Colonic mucosa (tissue), 4 donors: ENCODE data around the gene CDYL. TPM values are rescaled to one million over a fixed set of nuclear protein-coding genes. Genes with fewer than 3 reads are reported as not detected.

Experiments used
- DNase-seq: peaks from one replicate; pipeline ENCODE4 v3.0.0-alpha.2; 2020
- H3K27ac ChIP-seq: fragments of 200-600 bp; one replicate; pipeline ENCODE4 v1.8.0; 2021
- H3K27me3 ChIP-seq: fragments of 200-600 bp; one replicate; pipeline ENCODE4 v1.8.0; 2021
- H3K36me3 ChIP-seq: fragments of 200-600 bp; one replicate; pipeline ENCODE4 v1.8.0; 2021
- H3K4me1 ChIP-seq: fragments of 200-600 bp; one replicate; pipeline ENCODE4 v1.8.0; 2021; ENCODE audit warnings: mild to moderate bottlenecking
- H3K4me3 ChIP-seq: fragments of 200-600 bp; one replicate; pipeline ENCODE4 v1.8.0; 2021
- H3K9ac ChIP-seq, 2 donors: one replicate each; pipeline ENCODE4 v1.7.0; 2013; ENCODE audit warnings: control low read depth in 2 of 2, low read depth in 2 of 2, low read length in 2 of 2
- H3K9me3 ChIP-seq: fragments of 200-600 bp; one replicate; pipeline ENCODE4 v1.8.0; 2021
- intact Hi-C: fragments of 100-400 bp; cut with DNase I; formaldehyde crosslinking; loops from one replicate; pipeline ENCODE4 v1.14.1; 2022
- total RNA-seq, 2 donors: library from RNA; stranded (reverse); fragmentation: NEBNext Ultra II Directional in 1 of 2; extraction: Animal tissue kit (Norgen Biotek cat#: 25700) in 1 of 2; gene quantifications; one replicate each; pipeline ENCODE4 v1.2.1, GENCODE V29; 2021
- TF ChIP-seq, protein P1 (sequence below): fragments of 200-600 bp; IDR thresholded peaks from one replicate; pipeline ENCODE4 v1.8.0; 2022; ENCODE audit warnings: antibody characterized with exemption, mild to moderate bottlenecking
- donor health status: healthy.
- donor health status: DM: no; HTN: no; CAD: no.
- donor health status: DM: no; HTN: no; CAD: no.

The CDYL gene
- total RNA-seq, 2 donors from 2014 or later: 44.3 to 48.6 TPM

DNA sequence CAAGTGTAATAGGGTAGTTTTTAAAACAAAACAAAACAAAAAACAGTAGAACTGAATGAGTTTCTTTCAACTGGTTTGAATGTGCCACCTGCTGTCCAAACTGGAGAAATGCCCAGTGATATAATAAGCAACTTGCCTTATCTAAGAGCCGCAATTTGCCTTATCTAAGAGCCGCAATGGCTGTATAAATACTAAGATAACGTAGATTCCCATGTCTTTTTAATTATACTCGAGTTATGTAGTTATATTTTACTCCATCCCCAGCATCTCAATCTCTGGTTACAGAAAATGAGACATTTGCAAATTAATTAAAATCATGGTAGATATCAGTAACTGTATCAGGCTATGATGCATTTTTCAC lies 160.5 kb downstream of the CDYL start:
- Histone ChIP-seq H3K36me3 (no peaks in the 10 kb centered on the region), H3K4me3 (no peak overlapping the region), H3K27me3 (no peaks in the 10 kb centered on the region), H3K4me1 (peaks cover 6% of the 10 kb centered on the region), H3K9me3 (no peaks in the 10 kb centered on the region), H3K27ac (no peak overlapping the region), H3K9ac (no peak overlapping the region)
- no peak for DNase-seq
- intact Hi-C loops: loop anchor here (10.0 kb wide), 1 partner anchor 132 kb away; no protein-coding TSS in a partner anchor
- TF ChIP-seq, protein P1, sequence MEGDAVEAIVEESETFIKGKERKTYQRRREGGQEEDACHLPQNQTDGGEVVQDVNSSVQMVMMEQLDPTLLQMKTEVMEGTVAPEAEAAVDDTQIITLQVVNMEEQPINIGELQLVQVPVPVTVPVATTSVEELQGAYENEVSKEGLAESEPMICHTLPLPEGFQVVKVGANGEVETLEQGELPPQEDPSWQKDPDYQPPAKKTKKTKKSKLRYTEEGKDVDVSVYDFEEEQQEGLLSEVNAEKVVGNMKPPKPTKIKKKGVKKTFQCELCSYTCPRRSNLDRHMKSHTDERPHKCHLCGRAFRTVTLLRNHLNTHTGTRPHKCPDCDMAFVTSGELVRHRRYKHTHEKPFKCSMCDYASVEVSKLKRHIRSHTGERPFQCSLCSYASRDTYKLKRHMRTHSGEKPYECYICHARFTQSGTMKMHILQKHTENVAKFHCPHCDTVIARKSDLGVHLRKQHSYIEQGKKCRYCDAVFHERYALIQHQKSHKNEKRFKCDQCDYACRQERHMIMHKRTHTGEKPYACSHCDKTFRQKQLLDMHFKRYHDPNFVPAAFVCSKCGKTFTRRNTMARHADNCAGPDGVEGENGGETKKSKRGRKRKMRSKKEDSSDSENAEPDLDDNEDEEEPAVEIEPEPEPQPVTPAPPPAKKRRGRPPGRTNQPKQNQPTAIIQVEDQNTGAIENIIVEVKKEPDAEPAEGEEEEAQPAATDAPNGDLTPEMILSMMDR: peak; percentile 65

DNA sequence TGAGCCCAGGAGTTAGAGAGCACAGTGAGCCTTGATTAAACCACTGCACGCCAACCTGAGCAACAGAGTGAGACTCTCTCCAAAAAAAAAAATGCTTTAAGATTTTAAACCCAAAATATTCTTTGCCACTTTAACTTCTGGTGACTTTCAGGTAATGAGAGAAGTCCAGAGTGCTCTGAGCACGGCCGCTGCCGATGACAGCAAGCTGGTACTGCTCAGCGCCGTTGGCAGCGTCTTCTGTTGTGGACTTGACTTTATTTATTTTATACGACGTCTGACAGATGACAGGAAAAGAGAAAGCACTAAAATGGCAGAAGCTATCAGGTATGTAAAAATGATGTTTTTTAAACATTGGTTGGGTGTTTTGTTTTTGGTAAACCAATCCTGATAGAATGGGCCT lies 161.2 kb downstream of the CDYL start:
- no peaks in the 10 kb centered on the region for H3K4me1 ChIP-seq
- TF ChIP-seq, protein P1: no peak
- DNase-seq: no peak
- no peaks in the 10 kb centered on the region for H3K27me3 ChIP-seq
- H3K9me3 ChIP-seq: no peaks in the 10 kb centered on the region
- intact Hi-C loops: loop anchor here (10.0 kb wide), 1 partner anchor 133 kb away; no protein-coding TSS in a partner anchor
- H3K4me3 ChIP-seq: no peak overlapping the region
- H3K36me3 ChIP-seq: no peaks in the 10 kb centered on the region
- no peak overlapping the region for H3K27ac ChIP-seq
- no peak overlapping the region for H3K9ac ChIP-seq

DNA sequence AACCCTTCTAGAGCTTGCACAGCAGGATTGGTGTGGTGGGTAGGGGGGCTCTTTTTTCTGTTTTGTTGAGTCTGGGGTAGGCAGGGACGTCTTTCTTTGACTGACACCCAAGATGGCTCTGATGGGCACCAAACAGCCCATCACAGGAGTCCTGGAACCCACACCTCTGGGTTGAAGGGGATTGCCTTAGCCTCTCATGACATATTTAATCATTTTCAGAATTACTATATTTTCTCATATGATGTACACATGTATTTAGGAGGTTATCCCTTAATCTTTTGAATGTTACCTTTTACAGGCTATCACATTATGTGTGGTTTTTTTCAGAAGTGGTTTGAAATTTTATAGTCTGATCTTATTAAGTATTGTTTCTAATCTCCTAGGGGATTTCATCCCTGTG lies 163.0 kb downstream of the CDYL start:
- Histone ChIP-seq H3K36me3 (no peaks in the 10 kb centered on the region), H3K4me3 (no peak overlapping the region), H3K4me1 (no peaks in the 10 kb centered on the region), H3K27ac (no peak overlapping the region), H3K9ac (no peak overlapping the region), H3K9me3 (no peaks in the 10 kb centered on the region), H3K27me3 (no peaks in the 10 kb centered on the region)
- no peak for DNase-seq
- intact Hi-C loops: loop anchor here (2.0 to 10.0 kb wide), 2 partner anchors 134 to 626 kb away; no protein-coding TSS in a partner anchor
- TF ChIP-seq, protein P1: no peak

DNA sequence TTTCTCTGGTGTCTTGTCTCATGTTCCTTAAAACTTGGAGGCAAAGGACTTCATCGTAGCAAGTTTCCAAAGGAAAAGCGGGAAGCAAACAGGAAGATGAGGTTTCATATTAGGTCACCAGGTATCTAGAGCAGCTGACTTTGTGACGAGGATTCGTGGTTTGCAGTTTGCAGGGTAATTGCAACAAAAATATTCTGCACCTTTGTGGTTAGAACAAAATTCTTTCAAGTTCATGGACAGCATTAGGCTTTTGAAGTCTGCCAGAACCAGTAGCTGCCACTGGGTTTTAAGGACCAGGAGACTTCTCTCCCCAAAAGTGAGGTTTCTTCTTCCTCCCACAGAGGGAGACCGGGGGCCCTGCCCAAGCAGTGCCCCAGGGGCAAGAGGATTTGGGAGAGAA lies 164.2 kb downstream of the CDYL start:
- Histone ChIP-seq H3K4me1 (no peaks in the 10 kb centered on the region), H3K36me3 (no peaks in the 10 kb centered on the region), H3K9me3 (no peaks in the 10 kb centered on the region), H3K27me3 (no peaks in the 10 kb centered on the region), H3K27ac (no peak overlapping the region), H3K9ac (no peak overlapping the region), H3K4me3 (no peak overlapping the region)
- no peak for DNase-seq
- intact Hi-C loops: no loop called here
- TF ChIP-seq, protein P1: no peak

DNA sequence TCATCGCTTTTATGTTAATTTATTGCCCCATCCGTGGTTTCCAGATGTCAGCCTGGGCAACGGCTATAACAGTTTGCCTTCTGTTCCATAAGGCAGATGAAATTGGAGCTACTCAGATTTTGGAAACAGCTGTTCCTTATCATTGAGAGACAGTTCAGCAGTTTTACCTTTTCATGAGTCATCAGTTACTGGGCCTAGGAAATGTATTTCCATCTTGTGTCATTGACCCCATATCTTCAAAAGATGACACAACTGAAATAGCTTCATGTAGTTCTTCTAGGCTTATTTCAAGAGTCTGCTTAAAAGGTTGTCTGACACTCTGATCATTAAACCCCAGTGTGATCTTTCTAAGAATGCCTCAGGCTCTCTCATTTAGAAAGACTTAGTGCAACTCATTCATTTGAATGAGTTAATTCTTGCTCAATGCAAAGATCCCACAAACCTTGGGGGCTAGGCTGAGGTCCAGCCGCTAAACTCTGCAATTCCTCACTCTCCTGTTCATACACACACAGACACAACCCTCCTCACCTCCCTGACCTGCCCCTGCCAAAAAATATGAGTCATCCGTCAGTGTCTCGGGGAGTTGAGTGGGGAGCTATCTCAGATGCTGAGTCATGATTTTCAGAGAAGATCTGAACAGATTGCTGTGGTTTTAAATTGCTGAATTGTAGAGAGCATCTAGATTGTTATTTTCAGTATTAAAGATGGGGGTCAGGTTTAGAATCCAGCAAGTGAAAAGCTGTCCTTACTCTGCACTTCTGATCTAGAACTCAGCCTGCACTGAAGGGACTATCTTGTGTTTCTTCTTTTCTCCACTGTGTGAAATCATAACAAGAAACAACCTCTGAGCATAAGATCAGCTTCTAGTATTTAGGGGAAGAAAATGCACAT lies 165.8 kb downstream of the CDYL start:
- TF ChIP-seq, protein P1: no peak
- no peak for DNase-seq
- Histone ChIP-seq H3K27me3 (no peaks in the 10 kb centered on the region), H3K9me3 (no peaks in the 10 kb centered on the region), H3K36me3 (no peaks in the 10 kb centered on the region), H3K27ac (no peak overlapping the region), H3K4me1 (no peaks in the 10 kb centered on the region), H3K9ac (no peak overlapping the region), H3K4me3 (no peak overlapping the region)
- intact Hi-C loops: no loop called here
